Peyer's patch (tissue), 4 donors: ENCODE data around the gene C12orf57.

ENCODE experiments used
- POLR2A ChIP-seq, 2 donors: fragments of 450-650 bp; IDR thresholded peaks; one replicate each; pipeline ENCODE4 v1.5.1; 2017; ENCODE audit warnings: antibody characterized with exemption in 2 of 2, mild to moderate bottlenecking in 2 of 2, moderate library complexity in 2 of 2
- TF ChIP-seq, protein P1 (sequence below), 6 experiments: fragments of 450-650 bp in 4 of 6; fragments of 200-600 bp in 2 of 6; sonication (generic) in 1 of 6; IDR thresholded peaks; one replicate each; pipeline ENCODE4 v1.5.1; 2017 to 2019; ENCODE audit warnings: antibody characterized with exemption in 6 of 6, mild to moderate bottlenecking in 3 of 6, moderate library complexity in 1 of 6

DNA sequence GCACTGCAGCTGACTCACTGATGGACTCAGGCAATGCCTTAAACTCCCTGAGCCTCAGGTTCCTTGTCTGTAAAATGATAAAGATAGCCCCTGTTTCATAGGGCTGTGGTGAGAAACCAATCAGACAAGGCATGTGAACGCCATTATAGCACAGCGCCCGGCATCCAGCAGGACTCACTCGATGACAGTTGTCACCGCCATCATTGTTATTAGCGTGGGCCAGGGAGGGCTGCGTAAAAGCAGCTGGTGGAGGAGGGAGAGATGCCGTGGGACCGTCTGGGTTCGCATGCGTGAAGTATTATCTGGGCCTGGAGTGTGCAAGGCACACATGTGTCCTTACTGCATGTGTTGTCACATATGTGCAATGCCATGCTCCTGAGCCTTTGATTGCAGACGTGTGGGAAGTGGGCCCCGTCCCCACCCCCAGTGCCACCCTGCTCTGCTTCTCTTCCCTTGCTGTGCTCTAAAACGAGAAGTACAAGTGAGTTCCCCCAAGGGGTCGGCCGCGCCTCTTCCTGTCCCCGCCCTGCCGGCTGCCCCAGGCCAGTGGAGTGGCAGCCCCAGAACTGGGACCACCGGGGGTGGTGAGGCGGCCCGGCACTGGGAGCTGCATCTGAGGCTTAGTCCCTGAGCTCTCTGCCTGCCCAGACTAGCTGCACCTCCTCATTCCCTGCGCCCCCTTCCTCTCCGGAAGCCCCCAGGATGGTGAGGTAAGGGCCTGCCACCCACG lies 7.2 kb downstream of the C12orf57 start, which contains the start of gene PTPN6:
- TF ChIP-seq, protein P1, sequence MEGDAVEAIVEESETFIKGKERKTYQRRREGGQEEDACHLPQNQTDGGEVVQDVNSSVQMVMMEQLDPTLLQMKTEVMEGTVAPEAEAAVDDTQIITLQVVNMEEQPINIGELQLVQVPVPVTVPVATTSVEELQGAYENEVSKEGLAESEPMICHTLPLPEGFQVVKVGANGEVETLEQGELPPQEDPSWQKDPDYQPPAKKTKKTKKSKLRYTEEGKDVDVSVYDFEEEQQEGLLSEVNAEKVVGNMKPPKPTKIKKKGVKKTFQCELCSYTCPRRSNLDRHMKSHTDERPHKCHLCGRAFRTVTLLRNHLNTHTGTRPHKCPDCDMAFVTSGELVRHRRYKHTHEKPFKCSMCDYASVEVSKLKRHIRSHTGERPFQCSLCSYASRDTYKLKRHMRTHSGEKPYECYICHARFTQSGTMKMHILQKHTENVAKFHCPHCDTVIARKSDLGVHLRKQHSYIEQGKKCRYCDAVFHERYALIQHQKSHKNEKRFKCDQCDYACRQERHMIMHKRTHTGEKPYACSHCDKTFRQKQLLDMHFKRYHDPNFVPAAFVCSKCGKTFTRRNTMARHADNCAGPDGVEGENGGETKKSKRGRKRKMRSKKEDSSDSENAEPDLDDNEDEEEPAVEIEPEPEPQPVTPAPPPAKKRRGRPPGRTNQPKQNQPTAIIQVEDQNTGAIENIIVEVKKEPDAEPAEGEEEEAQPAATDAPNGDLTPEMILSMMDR (IDR thresholded peaks at IDR 0.05) = no peak
- TF ChIP-seq POLR2A (IDR thresholded peaks at IDR 0.05) = peak in 1 of 2 donors; percentile 15
